PC-9 (cell line): ENCODE measurements around the gene TAF4.

Experiments used
- CTCF ChIP-seq: fragments of 200-600 bp; sonication (generic); conservative IDR thresholded peaks from 2 replicates; pipeline ENCODE4 v1.6.1; 2017; ENCODE audit warnings: mixed run types, antibody characterized with exemption, mild to moderate bottlenecking, moderate library complexity
- EZH2 ChIP-seq: fragments of 200-600 bp; sonication (generic); IDR thresholded peaks from 2 replicates; pipeline ENCODE4 v1.8.0; 2017; ENCODE audit warnings: antibody characterized with exemption, low read depth

GRCh38 chr20:61972636-61973508 lies 92.8 kb downstream of the TAF4 start:
- TF ChIP-seq CTCF (no peak), EZH2 (no peak)
